ENCODE measurements around the gene DAGLA.

DAGLA gene

GRCh38 chr11:61745781-61746441, 65.7 kb downstream of the DAGLA start:
- DNase-seq = no peak

- DNase-seq = no peak
These were observed 66.4 kb downstream of the DAGLA start for GRCh38 chr11:61746442-61747191.

- DNase-seq = peak in 52 of 56 donors; percentile 20 to 91 (median 74)
These were observed 67.2 kb downstream of the DAGLA start for GRCh38 chr11:61747192-61747966.

- DNase-seq = no peak
These were observed 67.7 kb downstream of the DAGLA start for GRCh38 chr11:61747967-61748285.

- DNase-seq = peak in 55 of 56 donors; percentile 38 to 100 (median 90)
These were observed 69.5 kb downstream of the DAGLA start for GRCh38 chr11:61749591-61750217.

- DNase-seq = no peak
These were observed 70.6 kb downstream of the DAGLA start for GRCh38 chr11:61750631-61751273.

- DNase-seq = no peak
These were observed 71.2 kb downstream of the DAGLA start for GRCh38 chr11:61751384-61751783.

- DNase-seq = peak in 42 of 56 donors; percentile 13 to 82 (median 48)
These were observed 72.1 kb downstream of the DAGLA start, which contains the start of gene MYRF for GRCh38 chr11:61752117-61752924. Gene MYRF (plus strand): TSS chr11:61752636. CDS start chr11:61752745, 109 bp downstream.

GRCh38 chr11:61752925-61753521, 72.8 kb downstream of the DAGLA start:
- peak in 1 of 56 donors; percentile 43 for DNase-seq

GRCh38 chr11:61753672-61754071, 73.5 kb downstream of the DAGLA start:
- DNase-seq = peak in 1 of 56 donors; percentile 27

- DNase-seq = peak in 6 of 56 donors; percentile 11 to 47 (median 29)
These were observed 74.6 kb downstream of the DAGLA start for GRCh38 chr11:61754534-61755482.

- DNase-seq = no peak
These were observed 75.9 kb downstream of the DAGLA start for GRCh38 chr11:61756147-61756451.

- DNase-seq = peak in 5 of 56 donors; percentile 23 to 61 (median 46)
These were observed 76.4 kb downstream of the DAGLA start for GRCh38 chr11:61756452-61757212.

GRCh38 chr11:61757213-61757862, 77.1 kb downstream of the DAGLA start:
- DNase-seq = peak in 26 of 56 donors; percentile 7 to 71 (median 37)

GRCh38 chr11:61760946-61761345, 80.8 kb downstream of the DAGLA start:
- DNase-seq = peak in 53 of 56 donors; percentile 47 to 94 (median 84)

- DNase-seq = peak in 6 of 56 donors; percentile 21 to 67 (median 56)
These were observed 81.4 kb downstream of the DAGLA start for GRCh38 chr11:61761440-61762222.

Data from nucleus accumbens (tissue), 56 donors.